EL (cell line): ENCODE measurements around the gene HHATL.

Experiments used
- DNase-seq: peaks from one replicate; pipeline ENCODE4 v3.0.0-alpha.2; 2016

Gene HHATL

GRCh38 chr3:42711491-42712343, 9.1 kb upstream of the HHATL start:
- DNase-seq = no peak

DNA sequence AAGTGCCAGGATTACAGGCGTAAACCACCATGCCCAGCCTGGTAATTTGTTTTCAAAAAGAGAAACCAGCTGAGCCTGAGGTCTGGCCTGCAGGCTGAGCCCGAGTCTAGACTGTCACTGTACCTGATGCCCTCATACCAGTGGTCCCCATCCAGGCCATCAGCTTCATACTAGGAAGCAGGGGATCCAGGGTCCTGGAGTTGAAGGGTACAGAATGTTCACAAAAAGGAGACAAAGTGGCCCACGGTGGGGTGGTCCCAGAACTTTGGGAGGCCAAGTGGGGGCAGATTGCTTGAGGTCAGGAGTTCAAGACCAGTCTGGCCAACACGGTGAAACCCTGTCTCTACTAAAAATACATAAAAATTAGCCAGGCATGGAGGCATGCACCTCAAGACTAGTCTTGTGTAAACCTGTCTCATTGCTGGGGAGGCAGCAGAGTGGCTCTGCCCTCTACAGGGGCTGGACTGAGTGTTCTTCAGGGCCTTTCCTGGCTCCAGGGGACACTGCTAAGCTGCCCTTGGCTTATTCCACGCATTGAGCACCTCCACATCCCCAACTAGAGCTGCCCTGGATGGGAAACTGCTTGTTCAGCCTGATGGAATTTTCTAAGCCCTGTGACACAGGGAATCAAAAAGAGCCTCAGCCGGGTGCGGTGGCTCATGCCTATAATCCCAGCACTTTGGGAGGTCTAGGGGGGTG, 7.9 kb upstream of the HHATL start:
- no peak for DNase-seq

DNA sequence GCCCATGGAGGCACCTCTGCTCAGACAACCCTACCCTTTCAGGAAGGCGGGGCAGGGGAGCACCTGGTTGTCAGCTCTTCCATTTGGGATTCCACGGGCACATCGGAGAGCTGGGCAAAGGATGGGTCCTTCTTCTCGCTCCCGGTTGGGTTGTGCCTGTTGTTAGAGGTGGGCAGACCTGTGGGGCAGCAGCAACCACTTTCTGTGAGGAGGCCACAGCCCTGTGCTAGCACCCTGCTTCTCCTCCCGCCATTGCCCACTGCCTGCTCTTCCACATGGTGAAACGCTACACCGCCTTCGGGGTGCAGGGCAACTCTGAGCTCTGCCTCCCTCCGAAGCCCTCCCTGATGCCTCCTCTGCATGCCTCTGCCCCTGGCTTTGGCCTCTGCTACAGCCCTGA, 7.0 kb upstream of the HHATL start:
- DNase-seq = no peak

DNA sequence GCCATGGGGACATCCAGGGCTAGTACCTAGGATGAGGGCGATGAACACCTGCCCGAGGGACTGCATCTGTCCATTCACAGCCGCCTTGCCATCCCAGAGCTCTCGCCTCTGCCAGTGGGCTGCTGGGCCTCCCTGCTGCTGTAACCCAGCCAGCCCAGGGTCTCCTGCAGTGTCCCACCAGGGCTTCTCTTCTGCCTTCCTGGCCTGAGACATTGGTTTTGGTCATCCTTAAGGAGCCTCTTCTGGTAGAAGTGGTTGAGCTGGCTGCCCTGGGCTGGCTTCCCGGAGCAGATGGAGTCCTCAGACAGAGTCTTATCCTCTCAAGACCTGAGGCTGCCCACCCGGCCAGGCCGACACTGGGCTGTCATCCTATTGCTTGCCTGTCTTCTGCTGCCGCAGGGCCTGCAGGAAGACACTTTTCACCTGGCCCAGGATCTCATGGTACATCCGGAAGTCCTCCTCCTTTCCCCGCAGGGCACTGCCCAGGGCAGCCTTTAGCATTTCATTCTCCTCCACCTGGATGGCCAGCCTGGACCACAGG, 6.1 kb upstream of the HHATL start:
- DNase-seq = no peak

DNA sequence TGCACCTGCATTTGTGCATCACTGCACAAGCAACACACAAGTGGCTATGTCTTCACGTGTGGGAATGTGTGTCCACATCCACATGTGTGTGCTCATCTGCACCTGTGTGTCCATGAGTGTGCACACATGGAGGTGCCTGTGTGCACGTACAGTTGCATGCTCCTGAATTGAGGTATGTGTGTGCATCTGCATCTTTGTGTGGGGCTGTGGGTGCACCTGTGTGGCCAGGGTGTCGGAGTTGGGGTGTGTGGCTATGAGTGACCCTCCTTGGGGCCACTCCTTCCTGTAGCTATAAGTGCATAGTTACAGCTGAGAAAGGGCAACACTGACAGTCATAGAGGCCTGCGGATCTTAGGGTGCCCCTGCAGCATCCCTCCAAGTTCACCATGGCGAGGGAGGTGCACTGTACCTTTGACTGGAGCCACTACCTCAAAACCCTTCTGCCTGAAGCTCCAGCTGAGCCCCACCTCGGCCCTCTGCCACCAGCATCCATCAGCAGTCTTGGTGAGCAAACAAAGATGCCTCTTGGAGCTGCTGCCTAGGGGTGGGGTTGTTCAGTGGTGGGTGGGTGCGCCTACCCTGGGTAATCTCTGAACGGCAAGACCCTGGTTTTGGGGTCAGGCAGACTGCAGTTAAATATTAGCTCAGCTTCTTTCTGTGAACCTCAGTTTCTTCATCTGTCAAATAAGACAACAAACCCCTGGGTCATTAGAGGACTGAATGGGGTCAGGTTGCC, 5.2 kb upstream of the HHATL start:
- DNase-seq = no peak

DNA sequence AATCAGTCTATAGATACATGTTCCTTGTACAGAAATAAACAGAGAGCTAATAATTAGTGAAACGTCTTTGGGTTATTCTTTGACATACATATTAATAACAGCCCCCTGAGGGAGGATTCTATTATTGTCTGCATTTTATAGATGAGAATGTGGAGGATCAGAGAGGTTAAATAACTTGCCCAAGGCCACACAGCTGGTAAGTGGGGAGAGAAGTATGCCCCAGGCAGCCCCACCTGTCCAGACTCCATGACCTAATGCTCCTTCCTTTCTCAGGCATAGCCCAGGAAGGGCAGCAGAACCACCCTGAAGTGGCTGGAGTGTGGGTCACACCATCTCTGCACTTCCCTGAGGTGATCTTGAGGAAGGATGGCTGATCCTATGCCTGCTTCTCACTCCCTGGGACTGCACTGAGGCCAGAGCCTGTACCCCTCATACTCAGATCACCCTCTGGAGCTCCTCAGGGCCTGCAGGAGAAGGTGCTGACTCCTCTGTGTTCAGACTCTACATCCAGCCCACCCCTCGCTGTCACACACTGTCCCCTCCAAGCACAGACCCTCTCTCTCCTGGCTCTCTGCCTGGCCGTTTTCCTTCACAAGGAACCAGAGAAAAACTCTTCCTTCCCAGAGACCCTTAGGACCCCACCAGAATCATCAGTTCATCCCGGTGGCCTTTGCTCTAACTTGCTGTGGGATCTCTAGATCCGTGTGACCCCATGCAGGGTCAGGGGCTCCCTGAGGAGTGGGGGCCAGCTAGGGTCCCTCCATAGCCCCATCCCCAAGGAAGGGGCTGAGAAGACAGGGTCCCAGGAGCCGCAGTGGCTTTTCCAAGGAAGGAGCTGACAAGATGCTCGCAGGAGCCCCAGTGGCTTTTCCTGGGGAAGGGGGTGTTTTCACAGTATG, 4.4 kb upstream of the HHATL start:
- DNase-seq = no peak

DNA sequence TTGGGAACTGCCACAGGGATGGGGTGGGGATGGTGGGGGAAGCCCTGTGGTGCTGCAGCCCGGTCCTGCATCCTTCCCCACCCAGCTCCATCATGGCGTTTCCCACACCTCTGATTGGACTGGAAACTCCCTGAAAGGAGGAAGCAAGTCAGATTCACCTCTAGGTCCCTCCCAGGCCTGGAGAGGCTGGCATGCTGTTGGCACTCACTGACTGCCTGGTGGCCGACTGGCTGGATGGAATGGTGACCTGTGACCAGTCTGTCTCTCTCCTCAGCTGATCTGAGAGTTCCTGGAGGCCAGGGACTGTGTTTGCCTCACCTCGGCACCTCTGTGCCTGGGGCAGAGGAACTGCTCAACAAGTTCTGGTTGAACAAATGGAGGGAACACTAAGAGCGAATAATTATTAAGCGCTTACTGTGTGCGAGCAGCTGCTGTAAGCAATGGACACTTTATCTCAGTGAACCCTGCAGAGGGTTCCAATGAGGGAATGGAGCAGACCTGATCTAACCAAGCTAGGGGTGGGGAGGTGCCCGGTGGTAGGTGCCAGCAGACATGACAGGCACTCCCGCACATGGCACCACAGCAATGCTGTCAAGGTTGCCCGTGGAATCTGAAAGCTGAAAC, 3.5 kb upstream of the HHATL start:
- no peak for DNase-seq

GRCh38 chr3:42705058-42705767, 2.6 kb upstream of the HHATL start:
- no peak for DNase-seq

DNA sequence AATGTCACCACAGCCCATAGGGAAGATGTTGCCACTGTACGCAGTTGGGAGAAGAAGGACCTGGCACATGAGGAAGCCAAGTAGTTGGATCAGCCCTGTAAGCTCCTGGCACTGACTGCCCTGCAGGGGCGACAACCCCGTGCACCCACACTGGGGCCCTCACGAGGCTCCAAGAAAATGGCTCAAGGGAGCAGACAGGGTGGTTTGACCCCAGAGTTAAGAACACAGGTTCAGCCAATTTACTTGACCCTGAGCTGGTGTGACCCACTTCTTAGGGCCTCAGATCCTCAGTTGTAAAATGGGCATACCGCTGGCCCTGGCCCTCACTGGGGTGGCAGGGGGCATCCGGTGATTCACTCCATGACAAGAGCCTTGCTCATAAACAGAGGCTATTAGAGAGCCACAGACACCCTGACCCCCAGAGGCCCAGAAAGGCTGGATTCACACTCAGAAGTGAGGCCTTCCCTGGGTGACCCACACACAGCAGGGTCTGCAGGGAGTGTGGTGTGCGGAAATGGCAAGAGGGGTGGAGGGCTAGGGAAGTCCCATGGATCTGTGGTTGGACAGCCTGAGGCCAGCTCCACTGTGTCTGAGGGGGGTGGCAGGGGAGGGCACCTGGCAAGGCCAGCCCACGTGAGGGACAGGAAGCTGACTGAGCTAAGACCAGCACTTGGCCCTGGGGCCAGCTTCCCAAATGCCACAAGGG, 1.7 kb upstream of the HHATL start:
- peak; percentile 11 for DNase-seq

DNA sequence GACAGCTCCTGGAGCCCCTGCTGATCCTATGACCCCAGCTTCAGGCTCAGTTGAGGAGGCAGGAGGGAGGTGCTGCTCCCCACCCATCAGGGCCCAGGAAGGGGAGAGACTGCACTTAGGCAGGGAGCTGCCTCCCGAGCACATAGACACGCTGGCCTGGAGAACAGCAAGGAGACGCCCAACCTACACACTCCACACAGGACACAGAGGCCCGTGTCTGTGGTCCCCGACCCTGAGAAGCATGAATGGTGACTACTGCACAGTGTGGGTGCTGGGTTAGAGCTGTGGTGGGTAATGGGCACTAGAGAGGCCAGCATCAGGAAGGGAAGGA, 1.1 kb upstream of the HHATL start:
- DNase-seq = no peak

DNA sequence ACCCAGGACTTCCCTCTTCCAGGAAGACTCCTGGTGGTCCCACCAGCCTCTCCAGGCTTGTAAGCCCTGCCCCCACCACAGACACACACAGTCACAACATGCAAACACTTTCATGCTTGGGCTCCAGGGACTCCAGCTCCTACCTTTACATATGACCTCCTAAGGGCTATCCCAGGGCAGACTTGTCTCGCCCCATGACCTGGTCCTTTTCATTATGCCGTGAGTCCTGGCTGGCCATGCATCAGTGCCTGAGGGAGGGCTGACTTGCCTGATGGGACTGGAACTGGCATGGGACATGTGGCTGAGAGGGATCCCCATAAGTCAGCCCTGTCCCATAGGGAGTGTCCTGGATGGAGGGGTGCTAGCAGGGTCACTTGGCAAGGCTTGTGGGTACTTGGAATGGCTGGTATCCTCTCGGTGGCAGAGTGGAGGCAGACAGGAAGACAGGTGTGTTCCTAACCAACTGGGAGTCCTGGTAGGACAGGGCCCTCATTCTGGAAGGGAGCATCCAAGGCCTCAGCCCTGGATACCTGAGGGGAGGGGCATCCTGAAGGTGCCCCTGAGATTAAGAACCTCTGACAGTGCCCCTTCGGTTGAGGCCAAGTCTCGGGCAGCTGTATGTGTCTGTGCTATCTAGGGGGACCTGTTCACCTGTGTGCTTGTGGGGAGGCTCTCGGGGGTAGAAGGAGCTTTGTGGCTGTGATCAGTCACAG, 540 bp upstream of the HHATL start:
- no peak for DNase-seq

GRCh38 chr3:42701371-42702065, 1.1 kb downstream of the HHATL start:
- peak; percentile 45 for DNase-seq

DNA sequence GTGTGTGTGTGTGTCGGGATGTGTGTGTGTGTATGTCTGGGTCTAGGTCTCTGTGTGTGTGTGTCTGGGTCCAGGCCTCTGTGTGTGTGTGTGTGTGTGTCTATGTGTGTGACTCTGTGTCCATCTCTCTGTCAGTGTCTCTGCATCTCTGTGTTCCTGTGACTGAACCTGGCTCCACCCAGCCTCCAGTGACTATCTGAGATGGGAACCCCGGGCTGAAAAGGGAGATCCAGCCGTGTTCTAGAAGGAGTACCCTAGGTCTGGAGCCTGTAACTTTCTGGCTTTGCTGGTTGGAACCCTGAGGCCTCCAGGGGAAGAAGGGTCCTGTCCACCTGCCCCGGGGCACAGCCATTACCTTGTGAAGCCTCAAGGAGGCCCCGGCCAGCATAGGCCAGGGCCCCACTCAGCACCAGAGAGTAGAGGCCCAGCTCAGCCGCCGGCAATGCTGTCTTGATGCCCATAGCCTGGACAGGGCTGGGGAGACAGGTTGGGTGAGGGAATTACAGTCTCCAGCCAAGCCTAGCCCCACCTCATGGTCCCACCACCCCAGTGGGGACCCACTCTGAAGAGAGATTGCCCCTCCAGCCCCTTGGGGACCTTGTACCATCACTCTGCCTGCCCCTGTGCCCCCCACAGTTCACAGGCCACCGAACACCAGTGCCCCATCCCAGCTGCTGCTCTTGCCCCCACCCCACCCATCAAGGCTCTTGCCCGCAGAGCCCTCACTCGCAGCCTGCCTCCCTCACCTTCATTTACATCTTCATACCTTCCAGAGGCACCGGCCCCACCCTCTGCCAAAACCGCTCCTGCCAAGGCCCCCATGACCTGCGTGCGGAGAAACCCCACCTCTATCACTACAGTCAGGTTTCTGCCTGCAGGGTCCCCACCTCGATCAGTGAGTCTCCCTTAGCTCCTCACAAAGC, 2.0 kb downstream of the HHATL start:
- no peak for DNase-seq

- DNase-seq = no peak
Measured at GRCh38 chr3:42699511-42699971, 3.1 kb downstream of the HHATL start.

GRCh38 chr3:42698911-42699230, 3.7 kb downstream of the HHATL start:
- no peak for DNase-seq

GRCh38 chr3:42698216-42698910, 4.2 kb downstream of the HHATL start:
- DNase-seq = no peak

GRCh38 chr3:42697289-42698051, 5.1 kb downstream of the HHATL start:
- no peak for DNase-seq
